ENCODE measurements around the gene VGLL4.

The VGLL4 gene

GRCh38 chr3:11629716-11630115 lies 14.0 kb downstream of the VGLL4 start:
- H3K9me3 ChIP-seq (ENCODE audit: insufficient read depth, low read depth, low read length) = no peaks in the 10 kb centered on the region
- no peaks in the 10 kb centered on the region for H3K9me2 ChIP-seq (replicated peaks; ENCODE audit: low read depth, low read length)
- H3K4me2 ChIP-seq (ENCODE audit: low read depth, low read length, poor library complexity, severe bottlenecking) = peak overlapping the region; percentile 32
- no peak for TF ChIP-seq EZH2phosphoT487 (IDR thresholded peaks at IDR 0.05; ENCODE audit: borderline replicate concordance)
- TF ChIP-seq CTCF (conservative IDR thresholded peaks at IDR 0.05; ENCODE audit: low read length) = no peak
- peaks cover 5% of the 10 kb centered on the region; the same call in 1 of the 2 replicates for H3K36me3 ChIP-seq (ENCODE audit: insufficient read depth, low read length)
- H3K79me2 ChIP-seq (ENCODE audit: insufficient read depth, low read length) = peaks cover 100% of the 10 kb centered on the region
- no peaks in the 10 kb centered on the region for H3K27me3 ChIP-seq (ENCODE audit: insufficient read depth, low read length, poor library complexity, severe bottlenecking)
- H2AFZ ChIP-seq (ENCODE audit: low read length) = no peak overlapping the region
- no peak overlapping the region for H3K9ac ChIP-seq (ENCODE audit: low read depth, low read length, poor library complexity, severe bottlenecking)
- H4K20me1 ChIP-seq (ENCODE audit: insufficient read depth, low read length, poor library complexity, severe bottlenecking) = peaks cover 99% of the 10 kb centered on the region
- no peaks in the 10 kb centered on the region for H3F3A ChIP-seq (ENCODE audit: low read depth)
- no peak overlapping the region for H3K4me3 ChIP-seq (ENCODE audit: low read length, poor library complexity, severe bottlenecking)
- H3K4me1 ChIP-seq (ENCODE audit: insufficient read depth, low read length, poor library complexity, severe bottlenecking) = peaks cover 61% of the 10 kb centered on the region

GRCh38 chr3:11627612-11628011 lies 16.1 kb downstream of the VGLL4 start:
- TF ChIP-seq CTCF (conservative IDR thresholded peaks at IDR 0.05; ENCODE audit: low read length) (no peak), EZH2phosphoT487 (IDR thresholded peaks at IDR 0.05; ENCODE audit: borderline replicate concordance) (no peak)
- Histone ChIP-seq H3K9me3 (ENCODE audit: insufficient read depth, low read depth, low read length) (no peaks in the 10 kb centered on the region), H3K4me3 (ENCODE audit: low read length, poor library complexity, severe bottlenecking) (no peak overlapping the region), H3K9me2 (replicated peaks; ENCODE audit: low read depth, low read length) (no peaks in the 10 kb centered on the region), H3K4me2 (ENCODE audit: low read depth, low read length, poor library complexity, severe bottlenecking) (no peak overlapping the region), H2AFZ (ENCODE audit: low read length) (no peak overlapping the region), H4K20me1 (ENCODE audit: insufficient read depth, low read length, poor library complexity, severe bottlenecking) (peaks cover 100% of the 10 kb centered on the region), H3K36me3 (ENCODE audit: insufficient read depth, low read length) (peaks cover 4% of the 10 kb centered on the region; the same call in 1 of the 2 replicates), H3K27me3 (ENCODE audit: insufficient read depth, low read length, poor library complexity, severe bottlenecking) (no peaks in the 10 kb centered on the region), H3K4me1 (ENCODE audit: insufficient read depth, low read length, poor library complexity, severe bottlenecking) (peaks cover 48% of the 10 kb centered on the region), H3K9ac (ENCODE audit: low read depth, low read length, poor library complexity, severe bottlenecking) (no peak overlapping the region), H3K79me2 (ENCODE audit: insufficient read depth, low read length) (peaks cover 100% of the 10 kb centered on the region), H3F3A (ENCODE audit: low read depth) (no peaks in the 10 kb centered on the region)

GRCh38 chr3:11626084-11626463 lies 17.6 kb downstream of the VGLL4 start:
- H3K4me1 ChIP-seq (ENCODE audit: insufficient read depth, low read length, poor library complexity, severe bottlenecking) = peaks cover 32% of the 10 kb centered on the region
- no peaks in the 10 kb centered on the region for H3K27me3 ChIP-seq (ENCODE audit: insufficient read depth, low read length, poor library complexity, severe bottlenecking)
- TF ChIP-seq CTCF (conservative IDR thresholded peaks at IDR 0.05; ENCODE audit: low read length) (no peak), EZH2phosphoT487 (IDR thresholded peaks at IDR 0.05; ENCODE audit: borderline replicate concordance) (no peak)
- no peak overlapping the region for H2AFZ ChIP-seq (ENCODE audit: low read length)
- peaks cover 100% of the 10 kb centered on the region for H3K79me2 ChIP-seq (ENCODE audit: insufficient read depth, low read length)
- no peak overlapping the region for H3K9ac ChIP-seq (ENCODE audit: low read depth, low read length, poor library complexity, severe bottlenecking)
- peaks cover 100% of the 10 kb centered on the region for H4K20me1 ChIP-seq (ENCODE audit: insufficient read depth, low read length, poor library complexity, severe bottlenecking)
- H3K9me2 ChIP-seq (replicated peaks; ENCODE audit: low read depth, low read length) = no peaks in the 10 kb centered on the region
- H3K4me3 ChIP-seq (ENCODE audit: low read length, poor library complexity, severe bottlenecking) = no peak overlapping the region
- no peaks in the 10 kb centered on the region for H3K9me3 ChIP-seq (ENCODE audit: insufficient read depth, low read depth, low read length)
- H3K36me3 ChIP-seq (ENCODE audit: insufficient read depth, low read length) = no peaks in the 10 kb centered on the region
- H3K4me2 ChIP-seq (ENCODE audit: low read depth, low read length, poor library complexity, severe bottlenecking) = peak overlapping the region; percentile 40
- H3F3A ChIP-seq (ENCODE audit: low read depth) = no peaks in the 10 kb centered on the region

All from Loucy (cell line).